Measurements from ENCODE around the gene HDHD5. TPM values are rescaled to one million over a fixed set of nuclear protein-coding genes. Genes with fewer than 3 reads are reported as not detected.

The HDHD5 gene
- total RNA-seq, 1 experiment from 2014 or later, result 37.2 TPM

- TF ChIP-seq TCF7L2 (IDR thresholded peaks at IDR 0.05; ENCODE audit: low read depth, low read length) (no peak), POLR2AphosphoS5 (IDR thresholded peaks at IDR 0.05; ENCODE audit: low read depth, low read length) (no peak)
- no peak overlapping the region for H3K4me3 ChIP-seq (ENCODE audit: low read depth in 2 of 2, low read length in 2 of 2)
- no peak for ATAC-seq
- DNase-seq (ENCODE audit: low read depth, low spot score), result no peak
- no TSS peak for BruUV-seq (replicated peaks)
- ChIA-PET POLR2A (no interaction called here), CTCF (no interaction called here)
- H3K36me3 ChIP-seq (ENCODE audit: control insufficient read depth, insufficient read depth, low read length), result no peaks in the 10 kb centered on the region
- H3K27me3 ChIP-seq (ENCODE audit: control insufficient read depth, insufficient read depth, low read length), result no peaks in the 10 kb centered on the region
- H3K27ac ChIP-seq (ENCODE audit: low read length), result no peak overlapping the region
- no peaks in the 10 kb centered on the region for H3K9me3 ChIP-seq (ENCODE audit: control insufficient read depth, insufficient read depth, low read depth, low read length)
- no peaks in the 10 kb centered on the region for H3K4me1 ChIP-seq (ENCODE audit: control insufficient read depth, insufficient read depth, low read length)
- intact Hi-C loops (cut with micrococcal nuclease; ENCODE audit: unreplicated experiment), result no loop called here
- in situ Hi-C loops (cut with HindIII; ENCODE audit: low pct_unique_long_range_greater_than_20kb, low sequenced_read_pairs), result no loop called here
These were observed 45.5 kb downstream of the HDHD5 start for GRCh38 chr22:17113600-17113999.

DNA sequence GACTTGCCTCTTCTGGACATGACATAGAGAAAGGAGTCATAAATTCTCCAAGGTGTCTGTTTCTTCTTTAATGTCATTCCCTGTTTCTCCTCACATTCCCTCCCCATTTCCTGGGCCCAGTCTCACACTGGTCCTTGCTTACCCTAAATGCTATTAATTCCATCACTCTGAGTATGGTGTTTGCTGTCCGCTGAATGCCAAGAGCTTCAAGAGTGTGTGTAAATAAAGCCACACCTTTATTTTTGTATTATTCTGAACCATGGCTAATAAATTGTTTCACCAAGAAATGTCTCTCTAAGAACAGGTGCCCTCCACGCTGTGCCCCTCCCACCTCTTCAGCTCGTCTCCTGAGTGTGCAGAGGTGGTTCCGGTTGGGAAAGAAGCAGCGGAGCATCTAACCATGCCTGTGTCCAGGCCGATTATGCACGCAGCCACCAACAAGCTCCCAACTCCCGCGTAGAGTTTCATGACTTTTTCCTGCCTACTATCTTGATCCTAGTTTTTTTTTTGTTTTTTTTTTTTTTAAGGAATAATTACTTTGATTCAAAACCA lies 46.5 kb downstream of the HDHD5 start:
- TF ChIP-seq, protein P1, sequence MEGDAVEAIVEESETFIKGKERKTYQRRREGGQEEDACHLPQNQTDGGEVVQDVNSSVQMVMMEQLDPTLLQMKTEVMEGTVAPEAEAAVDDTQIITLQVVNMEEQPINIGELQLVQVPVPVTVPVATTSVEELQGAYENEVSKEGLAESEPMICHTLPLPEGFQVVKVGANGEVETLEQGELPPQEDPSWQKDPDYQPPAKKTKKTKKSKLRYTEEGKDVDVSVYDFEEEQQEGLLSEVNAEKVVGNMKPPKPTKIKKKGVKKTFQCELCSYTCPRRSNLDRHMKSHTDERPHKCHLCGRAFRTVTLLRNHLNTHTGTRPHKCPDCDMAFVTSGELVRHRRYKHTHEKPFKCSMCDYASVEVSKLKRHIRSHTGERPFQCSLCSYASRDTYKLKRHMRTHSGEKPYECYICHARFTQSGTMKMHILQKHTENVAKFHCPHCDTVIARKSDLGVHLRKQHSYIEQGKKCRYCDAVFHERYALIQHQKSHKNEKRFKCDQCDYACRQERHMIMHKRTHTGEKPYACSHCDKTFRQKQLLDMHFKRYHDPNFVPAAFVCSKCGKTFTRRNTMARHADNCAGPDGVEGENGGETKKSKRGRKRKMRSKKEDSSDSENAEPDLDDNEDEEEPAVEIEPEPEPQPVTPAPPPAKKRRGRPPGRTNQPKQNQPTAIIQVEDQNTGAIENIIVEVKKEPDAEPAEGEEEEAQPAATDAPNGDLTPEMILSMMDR (IDR thresholded peaks at IDR 0.05), result no peak
- no peak for TF ChIP-seq SIN3A (IDR thresholded peaks at IDR 0.05; ENCODE audit: borderline replicate concordance, insufficient read depth, low read depth, low read length)
- no peak for TF ChIP-seq POLR2AphosphoS5 (IDR thresholded peaks at IDR 0.05; ENCODE audit: low read depth, low read length)
- TF ChIP-seq, protein P2, sequence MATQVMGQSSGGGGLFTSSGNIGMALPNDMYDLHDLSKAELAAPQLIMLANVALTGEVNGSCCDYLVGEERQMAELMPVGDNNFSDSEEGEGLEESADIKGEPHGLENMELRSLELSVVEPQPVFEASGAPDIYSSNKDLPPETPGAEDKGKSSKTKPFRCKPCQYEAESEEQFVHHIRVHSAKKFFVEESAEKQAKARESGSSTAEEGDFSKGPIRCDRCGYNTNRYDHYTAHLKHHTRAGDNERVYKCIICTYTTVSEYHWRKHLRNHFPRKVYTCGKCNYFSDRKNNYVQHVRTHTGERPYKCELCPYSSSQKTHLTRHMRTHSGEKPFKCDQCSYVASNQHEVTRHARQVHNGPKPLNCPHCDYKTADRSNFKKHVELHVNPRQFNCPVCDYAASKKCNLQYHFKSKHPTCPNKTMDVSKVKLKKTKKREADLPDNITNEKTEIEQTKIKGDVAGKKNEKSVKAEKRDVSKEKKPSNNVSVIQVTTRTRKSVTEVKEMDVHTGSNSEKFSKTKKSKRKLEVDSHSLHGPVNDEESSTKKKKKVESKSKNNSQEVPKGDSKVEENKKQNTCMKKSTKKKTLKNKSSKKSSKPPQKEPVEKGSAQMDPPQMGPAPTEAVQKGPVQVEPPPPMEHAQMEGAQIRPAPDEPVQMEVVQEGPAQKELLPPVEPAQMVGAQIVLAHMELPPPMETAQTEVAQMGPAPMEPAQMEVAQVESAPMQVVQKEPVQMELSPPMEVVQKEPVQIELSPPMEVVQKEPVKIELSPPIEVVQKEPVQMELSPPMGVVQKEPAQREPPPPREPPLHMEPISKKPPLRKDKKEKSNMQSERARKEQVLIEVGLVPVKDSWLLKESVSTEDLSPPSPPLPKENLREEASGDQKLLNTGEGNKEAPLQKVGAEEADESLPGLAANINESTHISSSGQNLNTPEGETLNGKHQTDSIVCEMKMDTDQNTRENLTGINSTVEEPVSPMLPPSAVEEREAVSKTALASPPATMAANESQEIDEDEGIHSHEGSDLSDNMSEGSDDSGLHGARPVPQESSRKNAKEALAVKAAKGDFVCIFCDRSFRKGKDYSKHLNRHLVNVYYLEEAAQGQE (IDR thresholded peaks at IDR 0.05; ENCODE audit: insufficient read depth in 1 of 2, low read depth in 2 of 2, low read length in 1 of 2), result no peak
- no peak for TF ChIP-seq TCF7L2 (IDR thresholded peaks at IDR 0.05; ENCODE audit: low read depth, low read length)
- intact Hi-C loops (cut with micrococcal nuclease; ENCODE audit: unreplicated experiment), result no loop called here
- Histone ChIP-seq H3K9me3 (ENCODE audit: control insufficient read depth, insufficient read depth, low read depth, low read length) (no peaks in the 10 kb centered on the region), H3K36me3 (ENCODE audit: control insufficient read depth, insufficient read depth, low read length) (no peaks in the 10 kb centered on the region), H3K4me1 (ENCODE audit: control insufficient read depth, insufficient read depth, low read length) (no peaks in the 10 kb centered on the region), H3K27me3 (ENCODE audit: control insufficient read depth, insufficient read depth, low read length) (no peaks in the 10 kb centered on the region), H3K4me3 (ENCODE audit: low read depth in 2 of 2, low read length in 2 of 2) (no peak overlapping the region), H3K27ac (ENCODE audit: low read length) (no peak overlapping the region)
- no peak for ATAC-seq
- BruUV-seq (replicated peaks), result no TSS peak
- in situ Hi-C loops (cut with HindIII; ENCODE audit: low pct_unique_long_range_greater_than_20kb, low sequenced_read_pairs), result no loop called here
- POLR2A ChIA-PET, result interaction anchor here (0.5 kb wide), 1 partner anchor 42 kb away, joined by 5 read pairs; no protein-coding TSS in a partner anchor
- CTCF ChIA-PET, result no interaction called here
- no peak for DNase-seq (ENCODE audit: low read depth, low spot score)

DNA sequence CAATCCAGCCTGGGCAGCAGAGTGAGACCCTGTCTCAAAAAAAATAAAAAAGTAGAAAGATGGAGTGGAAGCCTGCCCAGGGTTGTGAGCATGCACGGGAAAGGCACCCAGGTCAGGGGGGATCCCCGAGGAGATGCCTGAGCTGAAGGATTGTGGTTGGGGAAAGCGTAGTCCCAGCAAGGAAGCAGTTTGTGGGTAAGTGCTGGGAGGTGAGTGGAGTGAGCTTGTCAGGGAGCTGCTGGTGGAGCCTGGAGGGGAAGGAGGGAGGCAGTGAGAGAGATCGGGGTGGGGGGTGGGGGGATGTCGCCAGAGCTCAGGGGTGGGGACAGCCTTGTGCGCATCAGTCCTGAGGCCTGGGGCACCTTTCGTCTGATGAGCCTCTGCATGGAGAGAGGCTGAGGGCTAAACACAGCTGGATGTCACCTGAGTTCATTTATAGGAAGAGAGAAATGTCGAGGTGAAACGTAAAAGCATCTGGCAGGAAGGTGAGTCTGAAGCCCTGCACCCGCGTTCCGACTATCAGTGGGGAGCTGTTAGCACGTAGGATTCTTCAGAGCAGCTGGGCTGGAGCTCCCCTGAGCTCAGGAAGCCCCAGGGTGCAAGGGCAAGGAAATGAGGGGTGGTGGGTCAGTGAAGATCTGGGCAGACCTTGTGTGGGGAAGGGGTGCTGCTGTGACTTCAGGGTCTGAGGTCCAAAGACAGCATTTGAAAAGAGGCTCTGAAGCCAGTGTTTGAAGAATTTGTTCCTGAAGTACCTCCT lies 48.1 kb downstream of the HDHD5 start:
- Histone ChIP-seq H3K9me3 (ENCODE audit: control insufficient read depth, insufficient read depth, low read depth, low read length) (no peaks in the 10 kb centered on the region), H3K4me1 (ENCODE audit: control insufficient read depth, insufficient read depth, low read length) (no peaks in the 10 kb centered on the region), H3K27me3 (ENCODE audit: control insufficient read depth, insufficient read depth, low read length) (no peaks in the 10 kb centered on the region), H3K36me3 (ENCODE audit: control insufficient read depth, insufficient read depth, low read length) (no peaks in the 10 kb centered on the region), H3K27ac (ENCODE audit: low read length) (no peak overlapping the region), H3K4me3 (ENCODE audit: low read depth in 2 of 2, low read length in 2 of 2) (no peak overlapping the region)
- no TSS peak for BruUV-seq (replicated peaks)
- intact Hi-C loops (cut with micrococcal nuclease; ENCODE audit: unreplicated experiment) (no loop called here), in situ Hi-C loops (cut with HindIII; ENCODE audit: low pct_unique_long_range_greater_than_20kb, low sequenced_read_pairs) (no loop called here)
- ChIA-PET POLR2A (no interaction called here), CTCF (no interaction called here)
- TF ChIP-seq SIN3A (IDR thresholded peaks at IDR 0.05; ENCODE audit: borderline replicate concordance, insufficient read depth, low read depth, low read length) (no peak), POLR2AphosphoS5 (IDR thresholded peaks at IDR 0.05; ENCODE audit: low read depth, low read length) (no peak), TCF7L2 (IDR thresholded peaks at IDR 0.05; ENCODE audit: low read depth, low read length) (no peak)
- TF ChIP-seq, protein P1 (IDR thresholded peaks at IDR 0.05), result no peak
- TF ChIP-seq, protein P2 (IDR thresholded peaks at IDR 0.05; ENCODE audit: insufficient read depth in 1 of 2, low read depth in 2 of 2, low read length in 1 of 2), result no peak
- DNase-seq (ENCODE audit: low read depth, low spot score) (no peak), ATAC-seq (no peak)

Measured in Panc1 (cell line).